ENCODE data around the gene ACSS3. TPM values are rescaled to one million over a fixed set of nuclear protein-coding genes. Genes with fewer than 3 reads are reported as not detected.

ACSS3 gene
- total RNA-seq, 1 donor = 26.8 TPM

DNA sequence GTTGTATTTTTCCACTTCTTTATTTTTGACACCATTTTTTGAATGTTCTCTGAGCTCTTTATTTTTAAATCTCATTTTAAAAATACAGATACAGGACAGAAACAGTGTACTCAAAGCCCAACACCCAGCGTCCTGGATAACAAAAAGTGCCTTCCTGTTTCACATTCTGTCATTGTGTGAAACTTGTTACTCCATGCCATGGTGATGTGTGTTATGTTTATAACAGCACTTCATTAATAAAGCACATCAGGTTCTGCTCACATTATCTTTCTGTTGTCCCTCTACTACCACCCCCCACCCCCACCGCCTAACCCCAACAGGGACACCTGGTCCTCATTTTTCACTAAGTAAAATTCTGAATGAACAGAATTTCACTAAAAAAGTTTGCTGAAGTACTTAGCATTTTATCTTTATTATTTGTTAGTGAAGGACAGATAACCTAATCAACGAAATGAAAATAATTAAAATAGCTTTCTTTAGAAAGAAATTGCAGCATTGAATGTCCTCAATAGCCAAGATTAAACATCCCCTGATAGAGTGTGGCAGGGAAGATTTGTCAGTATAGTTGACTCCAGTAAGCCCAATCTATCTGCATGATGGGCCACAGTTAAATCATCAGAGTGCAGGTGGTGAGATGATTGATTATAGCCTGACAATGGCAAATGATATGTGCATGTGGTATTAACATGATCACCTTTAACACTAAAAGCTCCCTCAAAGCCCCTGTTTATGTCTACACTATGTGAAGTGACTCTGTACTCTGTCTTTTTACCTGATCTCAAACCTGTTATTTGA lies 153.9 kb downstream of the ACSS3 start:
- no peak for DNase-seq (ENCODE audit: low read depth)
- TF ChIP-seq, protein P1, sequence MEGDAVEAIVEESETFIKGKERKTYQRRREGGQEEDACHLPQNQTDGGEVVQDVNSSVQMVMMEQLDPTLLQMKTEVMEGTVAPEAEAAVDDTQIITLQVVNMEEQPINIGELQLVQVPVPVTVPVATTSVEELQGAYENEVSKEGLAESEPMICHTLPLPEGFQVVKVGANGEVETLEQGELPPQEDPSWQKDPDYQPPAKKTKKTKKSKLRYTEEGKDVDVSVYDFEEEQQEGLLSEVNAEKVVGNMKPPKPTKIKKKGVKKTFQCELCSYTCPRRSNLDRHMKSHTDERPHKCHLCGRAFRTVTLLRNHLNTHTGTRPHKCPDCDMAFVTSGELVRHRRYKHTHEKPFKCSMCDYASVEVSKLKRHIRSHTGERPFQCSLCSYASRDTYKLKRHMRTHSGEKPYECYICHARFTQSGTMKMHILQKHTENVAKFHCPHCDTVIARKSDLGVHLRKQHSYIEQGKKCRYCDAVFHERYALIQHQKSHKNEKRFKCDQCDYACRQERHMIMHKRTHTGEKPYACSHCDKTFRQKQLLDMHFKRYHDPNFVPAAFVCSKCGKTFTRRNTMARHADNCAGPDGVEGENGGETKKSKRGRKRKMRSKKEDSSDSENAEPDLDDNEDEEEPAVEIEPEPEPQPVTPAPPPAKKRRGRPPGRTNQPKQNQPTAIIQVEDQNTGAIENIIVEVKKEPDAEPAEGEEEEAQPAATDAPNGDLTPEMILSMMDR (IDR thresholded peaks at IDR 0.05; ENCODE audit: insufficient read depth, low read depth, low read length) = no peak
- no peak overlapping the region for H3K4me3 ChIP-seq (ENCODE audit: low read depth, low read length)

DNA sequence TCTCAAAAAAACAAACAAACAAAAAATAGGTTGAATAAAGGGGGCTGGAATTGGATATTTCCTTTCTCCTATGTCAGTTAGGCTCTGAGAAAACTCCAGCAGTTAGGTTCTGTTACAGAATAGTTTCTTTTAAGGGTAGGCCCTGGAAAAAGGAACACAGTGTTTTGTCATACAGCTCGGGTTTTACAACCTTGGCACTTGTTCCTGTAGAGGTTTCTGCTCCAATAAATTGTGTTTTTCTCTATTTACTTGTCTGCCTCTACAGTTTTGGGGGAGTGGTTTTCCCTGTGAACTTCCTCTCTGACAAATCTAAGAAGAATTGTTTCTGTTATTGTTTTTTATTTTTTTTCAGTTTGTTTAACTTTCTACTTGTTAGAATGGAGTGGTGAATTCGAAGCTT lies 167.6 kb downstream of the ACSS3 start:
- TF ChIP-seq, protein P1 (IDR thresholded peaks at IDR 0.05; ENCODE audit: insufficient read depth, low read depth, low read length) = no peak
- peak; percentile 83 for DNase-seq (ENCODE audit: low read depth)
- H3K4me3 ChIP-seq (ENCODE audit: low read depth, low read length) = no peak overlapping the region

DNA sequence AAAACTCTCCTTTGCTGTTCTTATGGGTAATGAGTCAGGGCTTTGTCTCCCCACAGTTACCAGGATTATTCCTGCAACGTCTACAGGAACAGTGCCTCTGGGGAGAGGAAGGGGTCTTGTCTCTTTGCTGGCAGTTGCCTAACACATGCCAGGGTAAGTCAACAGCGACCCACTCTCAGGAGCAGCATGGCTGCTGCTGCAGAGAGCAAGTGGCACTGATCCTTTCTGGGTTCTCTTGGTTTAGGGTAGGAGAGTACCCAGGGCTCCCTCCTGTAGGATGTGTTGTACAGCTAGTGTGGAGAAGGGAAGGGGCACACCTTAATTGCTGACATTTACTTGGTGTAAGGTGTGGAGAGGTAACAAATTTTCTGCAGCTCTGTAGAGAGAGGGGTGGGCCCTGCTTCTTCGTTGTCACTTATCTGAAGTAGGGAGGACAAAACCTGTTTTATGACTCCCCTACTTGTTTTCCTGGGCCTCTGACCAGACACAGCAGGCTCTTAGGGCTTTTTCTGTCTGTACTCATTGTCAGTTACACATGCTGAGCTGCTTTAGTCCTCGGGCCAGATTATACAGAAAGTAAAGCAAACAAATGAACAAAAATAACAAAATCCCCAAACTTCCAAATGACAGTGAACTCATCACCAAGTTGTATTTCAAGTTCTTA lies 168.2 kb downstream of the ACSS3 start:
- H3K4me3 ChIP-seq (ENCODE audit: low read depth, low read length) = no peak overlapping the region
- TF ChIP-seq, protein P1 (IDR thresholded peaks at IDR 0.05; ENCODE audit: insufficient read depth, low read depth, low read length) = no peak
- DNase-seq (ENCODE audit: low read depth) = peak; percentile 29

DNA sequence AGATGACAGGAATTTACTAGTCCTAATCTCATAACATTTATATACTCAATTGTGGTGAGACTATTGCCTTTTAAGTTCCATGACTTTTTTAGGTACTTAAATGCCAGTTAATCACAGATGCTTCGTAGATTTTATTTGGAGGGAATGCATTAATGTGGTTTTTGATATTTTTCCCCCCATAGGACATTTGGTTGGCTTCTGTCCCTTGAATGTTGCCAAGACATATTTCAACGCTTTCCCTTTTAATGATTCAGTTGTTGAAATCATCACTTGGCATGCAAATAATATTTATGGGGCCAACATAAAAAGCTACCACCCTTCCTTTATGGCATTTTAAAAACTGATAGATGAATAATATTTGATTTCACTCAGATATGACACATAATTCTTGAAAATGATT lies 172.1 kb downstream of the ACSS3 start:
- no peak for DNase-seq (ENCODE audit: low read depth)
- H3K4me3 ChIP-seq (ENCODE audit: low read depth, low read length) = no peak overlapping the region
- TF ChIP-seq, protein P1 (IDR thresholded peaks at IDR 0.05; ENCODE audit: insufficient read depth, low read depth, low read length) = no peak

DNA sequence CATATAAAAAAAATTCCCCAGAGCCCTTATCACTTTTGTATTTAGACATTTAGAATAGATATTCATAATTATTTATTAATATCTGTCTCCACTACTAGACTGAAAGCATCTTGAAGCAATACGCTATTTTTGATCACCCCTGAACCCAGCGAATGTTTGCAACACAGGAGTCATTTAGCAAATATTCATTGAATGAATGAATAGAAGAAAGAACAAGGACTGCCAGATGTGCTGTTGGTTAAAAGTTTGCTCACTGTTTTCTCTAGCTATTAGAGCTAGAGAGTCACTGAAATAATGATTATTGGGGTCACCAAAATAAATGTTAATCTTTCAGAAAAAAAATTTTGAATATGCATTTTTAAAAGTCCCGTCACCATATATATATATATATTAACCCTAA lies 174.3 kb downstream of the ACSS3 start:
- no peak overlapping the region for H3K4me3 ChIP-seq (ENCODE audit: low read depth, low read length)
- no peak for DNase-seq (ENCODE audit: low read depth)
- TF ChIP-seq, protein P1 (IDR thresholded peaks at IDR 0.05; ENCODE audit: insufficient read depth, low read depth, low read length) = no peak

DNA sequence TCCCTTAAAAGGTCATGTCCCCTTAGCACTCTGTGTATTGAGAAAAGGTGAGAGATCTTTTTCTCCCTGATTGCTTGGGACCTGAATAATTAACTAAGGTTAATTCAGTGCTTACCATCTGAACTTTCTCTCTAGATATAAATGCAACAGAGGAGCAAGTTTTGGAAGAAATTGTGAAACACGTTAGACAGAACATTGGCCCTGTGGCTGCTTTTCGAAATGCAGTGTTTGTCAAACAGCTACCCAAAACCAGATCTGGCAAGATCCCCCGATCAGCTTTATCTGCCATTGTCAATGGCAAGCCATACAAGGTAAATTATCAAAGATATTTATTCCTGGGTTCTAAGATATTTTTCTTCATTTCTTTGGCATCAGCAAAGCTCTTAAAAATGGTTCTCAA lies 175.5 kb downstream of the ACSS3 start:
- no peak for DNase-seq (ENCODE audit: low read depth)
- no peak overlapping the region for H3K4me3 ChIP-seq (ENCODE audit: low read depth, low read length)
- TF ChIP-seq, protein P1 (IDR thresholded peaks at IDR 0.05; ENCODE audit: insufficient read depth, low read depth, low read length) = no peak

Data from fibroblast of villous mesenchyme (primary cell).